Measurements from ENCODE around the gene PXDC1.

PXDC1 gene

DNA sequence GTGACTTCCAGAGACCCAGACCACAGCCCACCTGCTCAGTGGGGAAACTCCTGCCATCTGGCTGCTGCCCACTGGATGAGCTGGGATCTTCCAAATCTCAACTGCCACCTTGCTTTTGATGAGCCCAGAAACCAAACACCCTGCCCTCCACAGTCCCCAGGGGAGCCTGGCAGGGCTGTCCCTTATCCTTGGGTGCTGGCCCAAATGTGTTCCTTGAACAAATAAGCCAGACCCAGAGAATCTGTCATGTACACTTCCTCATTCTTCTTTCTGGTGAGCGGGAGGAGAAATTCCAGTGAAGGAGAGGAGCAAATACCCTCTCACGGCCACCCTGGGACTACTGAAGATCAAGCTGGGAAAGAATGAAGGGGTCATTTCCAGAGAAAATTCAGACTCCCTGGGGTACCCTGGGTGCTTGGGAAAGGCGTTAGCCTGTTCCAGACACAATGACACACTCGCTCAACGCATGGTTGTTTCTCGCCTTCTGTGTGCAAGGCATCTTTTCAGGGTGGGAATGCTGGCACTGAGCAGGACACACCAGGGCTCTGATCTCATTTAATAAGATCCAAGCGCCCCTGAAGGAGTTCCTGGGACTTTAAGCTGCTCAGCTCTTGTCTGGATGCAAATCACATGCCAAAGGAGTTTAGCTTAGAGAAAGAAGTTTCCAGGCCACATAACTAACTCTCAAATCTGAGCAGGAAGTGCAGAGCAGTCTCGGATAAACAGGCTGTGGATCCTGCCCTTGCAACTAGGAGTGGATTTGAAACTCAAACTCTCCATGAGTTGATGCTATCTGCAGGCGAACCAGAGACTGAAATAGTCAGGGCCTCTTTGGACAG is 38.5 kb downstream of the PXDC1 start:
- H3K4me3 ChIP-seq (ENCODE audit: low read length) = no peak overlapping the region
- TF ChIP-seq, protein P1, sequence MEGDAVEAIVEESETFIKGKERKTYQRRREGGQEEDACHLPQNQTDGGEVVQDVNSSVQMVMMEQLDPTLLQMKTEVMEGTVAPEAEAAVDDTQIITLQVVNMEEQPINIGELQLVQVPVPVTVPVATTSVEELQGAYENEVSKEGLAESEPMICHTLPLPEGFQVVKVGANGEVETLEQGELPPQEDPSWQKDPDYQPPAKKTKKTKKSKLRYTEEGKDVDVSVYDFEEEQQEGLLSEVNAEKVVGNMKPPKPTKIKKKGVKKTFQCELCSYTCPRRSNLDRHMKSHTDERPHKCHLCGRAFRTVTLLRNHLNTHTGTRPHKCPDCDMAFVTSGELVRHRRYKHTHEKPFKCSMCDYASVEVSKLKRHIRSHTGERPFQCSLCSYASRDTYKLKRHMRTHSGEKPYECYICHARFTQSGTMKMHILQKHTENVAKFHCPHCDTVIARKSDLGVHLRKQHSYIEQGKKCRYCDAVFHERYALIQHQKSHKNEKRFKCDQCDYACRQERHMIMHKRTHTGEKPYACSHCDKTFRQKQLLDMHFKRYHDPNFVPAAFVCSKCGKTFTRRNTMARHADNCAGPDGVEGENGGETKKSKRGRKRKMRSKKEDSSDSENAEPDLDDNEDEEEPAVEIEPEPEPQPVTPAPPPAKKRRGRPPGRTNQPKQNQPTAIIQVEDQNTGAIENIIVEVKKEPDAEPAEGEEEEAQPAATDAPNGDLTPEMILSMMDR (conservative IDR thresholded peaks at IDR 0.05; ENCODE audit: low read depth, low read length) = peak; percentile 3
- peak; percentile 62 for DNase-seq (ENCODE audit: low read depth)

DNA sequence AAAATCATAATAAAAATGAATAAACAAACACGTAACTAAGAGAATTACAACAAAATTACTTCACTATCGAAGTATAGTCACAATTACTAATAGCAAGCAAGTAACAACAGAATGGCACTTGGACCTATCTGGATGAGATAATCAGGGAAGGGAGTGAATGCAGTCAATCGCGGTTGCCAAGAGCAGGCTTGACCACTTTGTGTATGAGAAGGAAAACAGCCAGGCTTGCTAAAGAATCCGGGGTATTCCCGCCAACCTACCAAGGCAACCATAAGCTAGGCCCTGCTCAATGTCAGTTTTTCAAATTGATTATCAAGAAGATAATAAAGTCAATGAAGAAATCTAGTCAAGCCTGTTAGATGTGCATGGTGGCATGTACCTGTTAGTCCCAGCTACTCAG is 39.7 kb downstream of the PXDC1 start:
- TF ChIP-seq, protein P1 (conservative IDR thresholded peaks at IDR 0.05; ENCODE audit: low read depth, low read length) = no peak
- H3K4me3 ChIP-seq (ENCODE audit: low read length) = no peak overlapping the region
- DNase-seq (ENCODE audit: low read depth) = no peak

DNA sequence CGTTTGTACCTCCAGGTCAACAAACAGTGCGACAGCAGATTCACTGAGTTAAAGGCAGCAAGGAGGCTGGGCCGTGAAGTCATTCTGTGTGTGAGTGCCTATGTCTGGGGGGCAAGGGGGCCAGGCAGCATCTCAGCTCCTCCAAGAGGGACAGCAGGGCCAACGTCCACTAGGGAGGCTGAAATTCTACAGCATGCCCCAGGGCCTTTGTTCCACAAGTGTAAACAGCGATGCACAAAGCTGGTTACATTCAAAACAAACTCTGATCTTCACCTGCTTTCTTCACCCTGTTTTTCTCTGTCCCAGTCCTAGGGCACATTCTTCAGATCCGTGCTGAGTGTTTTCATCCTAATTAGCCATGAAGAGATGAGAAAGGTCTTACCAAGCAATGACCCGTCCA is 41.1 kb downstream of the PXDC1 start:
- DNase-seq (ENCODE audit: low read depth) = no peak
- no peak overlapping the region for H3K4me3 ChIP-seq (ENCODE audit: low read length)
- TF ChIP-seq, protein P1 (conservative IDR thresholded peaks at IDR 0.05; ENCODE audit: low read depth, low read length) = no peak

DNA sequence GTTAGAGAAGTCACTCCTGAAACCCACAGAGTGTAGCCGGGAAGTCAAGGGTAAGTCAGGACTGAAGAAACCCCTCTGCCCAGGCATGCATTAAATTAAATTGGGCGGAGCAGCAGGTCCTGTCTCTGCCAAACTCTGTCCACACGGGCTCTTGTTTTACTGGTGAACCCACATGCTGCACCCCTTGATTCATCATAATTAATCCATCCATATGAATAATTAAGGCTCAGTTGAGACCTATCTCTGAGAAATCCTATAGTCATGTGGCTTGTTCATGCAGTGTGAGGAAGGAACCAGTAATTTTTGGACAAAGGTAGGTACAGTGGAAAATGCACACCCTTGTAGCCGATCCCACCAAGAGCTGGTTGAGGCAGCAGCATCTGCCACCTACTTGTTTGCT is 43.0 kb downstream of the PXDC1 start:
- TF ChIP-seq, protein P1 (conservative IDR thresholded peaks at IDR 0.05; ENCODE audit: low read depth, low read length) = no peak
- no peak overlapping the region for H3K4me3 ChIP-seq (ENCODE audit: low read length)
- DNase-seq (ENCODE audit: low read depth) = no peak

DNA sequence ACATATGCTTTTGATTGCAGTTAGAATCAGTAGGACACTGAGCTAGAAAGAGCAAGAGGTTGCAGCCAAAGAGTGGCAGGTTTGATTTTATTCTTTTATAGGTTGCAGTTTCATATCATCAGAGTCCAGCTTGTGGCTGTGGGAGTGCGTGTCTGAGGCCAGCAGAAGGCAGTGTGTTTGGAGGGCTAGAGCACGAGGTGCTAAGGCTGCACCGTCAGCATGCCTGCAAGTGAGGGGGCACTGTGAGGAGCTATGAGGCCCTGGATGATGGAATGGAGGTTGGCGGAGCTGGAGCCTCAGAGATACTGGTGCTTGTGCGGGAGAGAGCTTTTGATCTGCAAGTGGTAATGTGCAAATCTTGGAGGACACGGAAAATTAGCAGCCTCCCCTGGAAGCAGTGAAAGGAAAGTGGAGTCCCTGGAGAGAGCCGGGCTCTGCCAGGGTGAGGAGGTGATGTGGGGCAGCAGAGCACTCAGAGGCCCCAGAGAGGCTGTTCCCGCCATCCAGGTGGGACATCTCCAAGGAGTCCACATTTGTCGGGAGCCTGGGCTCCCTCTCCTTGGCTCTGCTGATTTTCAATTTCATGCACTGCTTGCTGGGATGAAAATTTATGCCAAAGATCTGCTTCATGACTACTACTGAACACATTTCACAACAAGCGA is 43.6 kb downstream of the PXDC1 start:
- no peak for DNase-seq (ENCODE audit: low read depth)
- TF ChIP-seq, protein P1 (conservative IDR thresholded peaks at IDR 0.05; ENCODE audit: low read depth, low read length) = no peak
- H3K4me3 ChIP-seq (ENCODE audit: low read length) = no peak overlapping the region

DNA sequence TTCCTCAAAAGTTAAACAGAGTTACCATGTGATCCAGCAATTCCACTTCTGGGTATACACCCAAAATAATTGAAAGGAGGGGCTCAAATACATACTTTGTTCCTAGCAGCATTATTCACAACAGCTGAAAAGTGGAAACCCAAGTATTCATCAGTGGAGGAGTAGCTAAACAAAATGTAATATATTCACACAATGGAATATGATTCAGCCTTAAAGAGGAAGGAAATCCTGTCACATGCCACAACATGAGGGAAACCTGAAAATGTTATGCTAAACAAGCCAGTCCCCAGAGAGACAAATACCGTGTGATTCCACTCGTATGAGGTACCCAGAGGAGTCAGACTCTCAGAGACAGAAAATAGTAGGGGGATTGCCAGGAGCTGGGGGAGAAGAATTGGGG is 44.5 kb downstream of the PXDC1 start:
- H3K4me3 ChIP-seq (ENCODE audit: low read length) = no peak overlapping the region
- no peak for DNase-seq (ENCODE audit: low read depth)
- TF ChIP-seq, protein P1 (conservative IDR thresholded peaks at IDR 0.05; ENCODE audit: low read depth, low read length) = no peak

DNA sequence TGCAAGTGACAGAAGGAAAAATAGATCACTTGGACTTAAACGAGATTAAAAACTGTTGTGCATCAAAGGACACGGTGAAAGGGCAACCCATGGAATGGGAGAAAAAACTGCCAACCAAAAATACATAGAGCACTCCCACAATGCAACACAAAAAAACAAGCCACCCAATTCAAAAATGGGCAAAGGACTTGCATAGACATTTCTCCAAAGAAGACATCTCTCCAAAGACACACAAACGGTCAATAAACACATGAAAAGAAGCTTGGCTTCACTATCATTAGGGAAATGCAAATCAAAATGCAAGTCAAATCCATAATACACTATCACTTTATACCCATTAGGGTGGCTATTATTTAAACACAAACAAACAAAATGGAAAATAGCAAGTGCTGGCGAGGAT is 45.0 kb downstream of the PXDC1 start:
- no peak for DNase-seq (ENCODE audit: low read depth)
- TF ChIP-seq, protein P1 (conservative IDR thresholded peaks at IDR 0.05; ENCODE audit: low read depth, low read length) = no peak
- H3K4me3 ChIP-seq (ENCODE audit: low read length) = no peak overlapping the region
